Ishikawa (cell line): Measurements from ENCODE around the gene MYO1E.

Experiments
- CEBPB ChIP-seq: IDR thresholded peaks from 2 replicates; pipeline ENCODE4 v1.6.1; 2012
- CREB1 ChIP-seq: IDR thresholded peaks from 2 replicates; pipeline ENCODE4 v1.6.1; 2012; ENCODE audit warnings: low read depth
- EGR1 ChIP-seq: IDR thresholded peaks from 2 replicates; pipeline ENCODE4 v1.6.1; 2012
- EP300 ChIP-seq: IDR thresholded peaks from 2 replicates; pipeline ENCODE4 v1.6.1; 2012; ENCODE audit warnings: borderline replicate concordance
- MAX ChIP-seq: IDR thresholded peaks from 2 replicates; pipeline ENCODE4 v1.6.1; 2012
- NFIC ChIP-seq: IDR thresholded peaks from 2 replicates; pipeline ENCODE4 v1.6.1; 2012
- REST ChIP-seq: IDR thresholded peaks from 2 replicates; pipeline ENCODE4 v1.6.1; 2012; ENCODE audit warnings: low read depth, mild to moderate bottlenecking
- TAF1 ChIP-seq: IDR thresholded peaks from 2 replicates; pipeline ENCODE4 v1.6.1; 2012; ENCODE audit warnings: low read depth, mild to moderate bottlenecking
- TCF12 ChIP-seq: IDR thresholded peaks from 2 replicates; pipeline ENCODE4 v1.6.1; 2012; ENCODE audit warnings: low read depth
- TEAD4 ChIP-seq: IDR thresholded peaks from 2 replicates; pipeline ENCODE4 v1.6.1; 2012
- YY1 ChIP-seq: IDR thresholded peaks from 2 replicates; pipeline ENCODE4 v1.6.1; 2012; ENCODE audit warnings: low read depth
- ZBTB7A ChIP-seq: IDR thresholded peaks from 2 replicates; pipeline ENCODE4 v1.6.1; 2012; ENCODE audit warnings: low read depth

DNA sequence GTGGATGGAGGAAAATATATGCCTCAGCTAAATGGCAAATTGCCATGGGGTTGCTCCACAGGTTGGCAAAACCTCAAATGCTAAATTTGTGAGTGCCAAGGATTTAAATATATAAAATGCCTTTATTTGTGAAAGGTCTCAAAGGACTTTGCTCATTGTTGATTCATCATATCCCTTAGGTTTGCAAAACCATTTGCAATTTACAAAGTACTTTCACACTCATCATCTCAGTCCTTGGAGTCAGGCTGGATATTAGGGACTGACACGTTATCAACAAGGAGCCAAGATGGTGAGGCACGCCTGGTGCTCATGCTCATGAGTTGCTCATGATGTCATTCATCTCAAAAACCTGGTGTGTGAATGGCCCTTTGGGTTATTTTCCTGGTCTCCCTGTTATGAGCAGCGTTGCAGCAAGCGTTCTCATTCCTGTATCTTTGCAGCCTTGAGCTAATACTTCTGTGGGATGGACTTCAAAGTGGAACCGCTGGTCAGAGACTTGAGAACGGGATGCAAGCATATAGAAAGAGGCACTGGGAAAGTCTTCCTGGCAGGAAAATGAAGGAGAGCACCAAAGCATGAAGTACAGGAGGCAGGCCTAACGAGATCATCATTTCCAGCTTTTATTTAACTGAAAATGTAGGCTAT lies 66.0 kb downstream of the MYO1E start:
- TF ChIP-seq MAX: no peak
- no peak for TF ChIP-seq REST
- TF ChIP-seq EP300: no peak
- TF ChIP-seq NFIC: no peak
- no peak for TF ChIP-seq TAF1
- no peak for TF ChIP-seq ZBTB7A
- no peak for TF ChIP-seq EGR1
- no peak for TF ChIP-seq CEBPB
- TF ChIP-seq YY1: no peak
- no peak for TF ChIP-seq CREB1
- TF ChIP-seq TCF12: no peak
- no peak for TF ChIP-seq TEAD4
